ENCODE results near the gene PLEKHG3. TPM values are rescaled to one million over a fixed set of nuclear protein-coding genes. Genes with fewer than 3 reads are reported as not detected.
A peak's percentile ranks its signal among the peaks of the same experiment; 100 is the strongest.

The PLEKHG3 gene
- total RNA-seq, 2 donors from 2014 or later: 2.4 to 8.8 TPM

- Mint-ChIP-seq H3K9me3 (peaks cover 7 to 11% of the 10 kb centered on the region in 2 donors), H3K27ac (no peak overlapping the region), H3K4me1 (ENCODE audit: low read depth) (peaks cover 6% of the 10 kb centered on the region), H3K4me3 (no peak overlapping the region), H3K36me3 (ENCODE audit: insufficient read depth in 2 of 2) (peaks cover 9 to 13% of the 10 kb centered on the region in 2 donors), H3K27me3 (ENCODE audit: low read depth) (no peaks in the 10 kb centered on the region)
- ATAC-seq (replicated peaks in 1 of 2): no peak
- DNase-seq: no peak
These were observed 11.6 kb downstream of the PLEKHG3 start for GRCh38 chr14:64715628-64716412.

- Mint-ChIP-seq H3K9me3 (peaks cover 5 to 7% of the 10 kb centered on the region in 2 donors), H3K4me1 (ENCODE audit: low read depth) (peaks cover 15% of the 10 kb centered on the region), H3K36me3 (ENCODE audit: insufficient read depth in 2 of 2) (peaks cover 7 to 9% of the 10 kb centered on the region in 2 donors), H3K4me3 (peak overlapping the region in 1 of 2 donors; percentile 55), H3K27me3 (ENCODE audit: low read depth) (no peaks in the 10 kb centered on the region), H3K27ac (no peak overlapping the region)
- DNase-seq (no peak), ATAC-seq (replicated peaks in 1 of 2) (peak in 1 of 2 donors; percentile 46)
These were observed 13.6 kb downstream of the PLEKHG3 start for GRCh38 chr14:64717870-64718269.

GRCh38 chr14:64718762-64719161 is 14.5 kb downstream of the PLEKHG3 start:
- peaks cover 2 to 4% of the 10 kb centered on the region in 2 donors for H3K9me3 Mint-ChIP-seq
- peak overlapping the region; percentile 29 for H3K27ac Mint-ChIP-seq
- peaks cover 21% of the 10 kb centered on the region for H3K4me1 Mint-ChIP-seq (ENCODE audit: low read depth)
- H3K36me3 Mint-ChIP-seq (ENCODE audit: insufficient read depth in 2 of 2): peaks cover 4 to 5% of the 10 kb centered on the region in 2 donors
- H3K27me3 Mint-ChIP-seq (ENCODE audit: low read depth): no peaks in the 10 kb centered on the region
- no peak for DNase-seq
- no peak for ATAC-seq (replicated peaks in 1 of 2)
- H3K4me3 Mint-ChIP-seq: no peak overlapping the region

- Mint-ChIP-seq H3K4me1 (ENCODE audit: low read depth) (peaks cover 29% of the 10 kb centered on the region), H3K36me3 (ENCODE audit: insufficient read depth in 2 of 2) (peaks cover 0 to 1% of the 10 kb centered on the region in 2 donors), H3K9me3 (no peaks in the 10 kb centered on the region), H3K27me3 (ENCODE audit: low read depth) (no peaks in the 10 kb centered on the region), H3K4me3 (no peak overlapping the region), H3K27ac (peak overlapping the region; percentile 73)
- DNase-seq (no peak), ATAC-seq (replicated peaks in 1 of 2) (no peak)
These were observed 15.4 kb downstream of the PLEKHG3 start for GRCh38 chr14:64719601-64720000.

- peak overlapping the region; percentile 73 for H3K27ac Mint-ChIP-seq
These were observed 15.9 kb downstream of the PLEKHG3 start for GRCh38 chr14:64720131-64720576.

GRCh38 chr14:64721391-64721791 is 17.2 kb downstream of the PLEKHG3 start:
- Mint-ChIP-seq H3K4me3 (no peak overlapping the region), H3K27me3 (ENCODE audit: low read depth) (no peaks in the 10 kb centered on the region), H3K4me1 (ENCODE audit: low read depth) (peaks cover 41% of the 10 kb centered on the region), H3K9me3 (no peaks in the 10 kb centered on the region), H3K27ac (no peak overlapping the region), H3K36me3 (ENCODE audit: insufficient read depth in 2 of 2) (no peaks in the 10 kb centered on the region)
- ATAC-seq (replicated peaks in 1 of 2) (no peak), DNase-seq (no peak)

More at GRCh38 chr14:64720131-64720576, 15.9 kb downstream of the PLEKHG3 start:
- no peaks in the 10 kb centered on the region for H3K9me3 Mint-ChIP-seq
- ATAC-seq (replicated peaks in 1 of 2) (peak in 1 of 2 donors; percentile 29), DNase-seq (no peak)
- H3K27me3 Mint-ChIP-seq (ENCODE audit: low read depth): no peaks in the 10 kb centered on the region
- H3K4me1 Mint-ChIP-seq (ENCODE audit: low read depth): peaks cover 32% of the 10 kb centered on the region
- peak overlapping the region in 1 of 2 donors; percentile 20 for H3K4me3 Mint-ChIP-seq
- H3K36me3 Mint-ChIP-seq (ENCODE audit: insufficient read depth in 2 of 2): no peaks in the 10 kb centered on the region

- Mint-ChIP-seq H3K4me1 (ENCODE audit: low read depth) (peaks cover 42% of the 10 kb centered on the region), H3K4me3 (peak overlapping the region in 1 of 2 donors; percentile 5), H3K27ac (no peak overlapping the region)
These were observed 17.7 kb downstream of the PLEKHG3 start for GRCh38 chr14:64721899-64722298.

GRCh38 chr14:64722842-64723447 is 18.7 kb downstream of the PLEKHG3 start:
- peaks cover 38% of the 10 kb centered on the region for H3K4me1 Mint-ChIP-seq (ENCODE audit: low read depth)
- H3K36me3 Mint-ChIP-seq (ENCODE audit: insufficient read depth in 2 of 2): no peaks in the 10 kb centered on the region
- H3K27ac Mint-ChIP-seq: peak overlapping the region; percentile 38
- ATAC-seq (replicated peaks in 1 of 2) (peak in 1 of 2 donors; percentile 39), DNase-seq (peak in 1 of 2 donors; percentile 26)
- no peaks in the 10 kb centered on the region for H3K27me3 Mint-ChIP-seq (ENCODE audit: low read depth)
- H3K4me3 Mint-ChIP-seq: peak overlapping the region in 1 of 2 donors; percentile 14
- H3K9me3 Mint-ChIP-seq: no peaks in the 10 kb centered on the region

More at GRCh38 chr14:64721899-64722298, 17.7 kb downstream of the PLEKHG3 start:
- Mint-ChIP-seq H3K36me3 (ENCODE audit: insufficient read depth in 2 of 2) (no peaks in the 10 kb centered on the region), H3K9me3 (no peaks in the 10 kb centered on the region), H3K27me3 (ENCODE audit: low read depth) (no peaks in the 10 kb centered on the region)
- no peak for DNase-seq
- ATAC-seq (replicated peaks in 1 of 2): no peak

- Mint-ChIP-seq H3K27me3 (ENCODE audit: low read depth) (no peaks in the 10 kb centered on the region), H3K36me3 (ENCODE audit: insufficient read depth in 2 of 2) (no peaks in the 10 kb centered on the region), H3K27ac (peak overlapping the region; percentile 49), H3K4me1 (ENCODE audit: low read depth) (peaks cover 36% of the 10 kb centered on the region), H3K4me3 (peak overlapping the region; percentile 16 to 17), H3K9me3 (no peaks in the 10 kb centered on the region)
- peak in 1 of 2 donors; percentile 39 for DNase-seq
- ATAC-seq (replicated peaks in 1 of 2): peak; percentile 61 to 75
These were observed 19.7 kb downstream of the PLEKHG3 start for GRCh38 chr14:64723691-64724577.

GRCh38 chr14:64724578-64724930 is 20.3 kb downstream of the PLEKHG3 start:
- ATAC-seq (replicated peaks in 1 of 2) (no peak), DNase-seq (no peak)
- Mint-ChIP-seq H3K4me3 (peak overlapping the region in 1 of 2 donors; percentile 16), H3K4me1 (ENCODE audit: low read depth) (peaks cover 37% of the 10 kb centered on the region), H3K36me3 (ENCODE audit: insufficient read depth in 2 of 2) (no peaks in the 10 kb centered on the region), H3K27ac (peak overlapping the region; percentile 49), H3K9me3 (no peaks in the 10 kb centered on the region), H3K27me3 (ENCODE audit: low read depth) (no peaks in the 10 kb centered on the region)

GRCh38 chr14:64725261-64725815 is 21.1 kb downstream of the PLEKHG3 start:
- Mint-ChIP-seq H3K4me1 (ENCODE audit: low read depth) (peaks cover 45% of the 10 kb centered on the region), H3K36me3 (ENCODE audit: insufficient read depth in 2 of 2) (no peaks in the 10 kb centered on the region), H3K9me3 (no peaks in the 10 kb centered on the region), H3K4me3 (no peak overlapping the region), H3K27ac (no peak overlapping the region), H3K27me3 (ENCODE audit: low read depth) (no peaks in the 10 kb centered on the region)
- no peak for DNase-seq
- no peak for ATAC-seq (replicated peaks in 1 of 2)

GRCh38 chr14:64725879-64726584 is 21.8 kb downstream of the PLEKHG3 start:
- no peaks in the 10 kb centered on the region for H3K27me3 Mint-ChIP-seq (ENCODE audit: low read depth)
- no peak overlapping the region for H3K4me3 Mint-ChIP-seq
- peaks cover 46% of the 10 kb centered on the region for H3K4me1 Mint-ChIP-seq (ENCODE audit: low read depth)
- no peak for ATAC-seq (replicated peaks in 1 of 2)
- no peaks in the 10 kb centered on the region for H3K36me3 Mint-ChIP-seq (ENCODE audit: insufficient read depth in 2 of 2)
- no peaks in the 10 kb centered on the region for H3K9me3 Mint-ChIP-seq
- no peak for DNase-seq
- H3K27ac Mint-ChIP-seq: peak overlapping the region; percentile 11
